LNCaP clone FGC (cell line): ENCODE results near the gene FRS2.

Experiments used
- DNase-seq: peaks from one replicate; pipeline ENCODE4 v3.0.0-alpha.2; 2011; ENCODE audit warnings: low read depth
- H3K4me3 ChIP-seq: 2 replicates; pipeline ENCODE4 v1.5.1; 2011; ENCODE audit warnings: mild to moderate bottlenecking, low read depth, low read length, control low read depth
- TF ChIP-seq, protein P1 (sequence below): IDR thresholded peaks from 2 replicates; pipeline ENCODE4 v1.5.1; 2012; ENCODE audit warnings: mild to moderate bottlenecking; ENCODE audit not compliant: control insufficient read depth, insufficient read depth; ENCODE audit errors: extremely low read depth

Gene FRS2

DNA sequence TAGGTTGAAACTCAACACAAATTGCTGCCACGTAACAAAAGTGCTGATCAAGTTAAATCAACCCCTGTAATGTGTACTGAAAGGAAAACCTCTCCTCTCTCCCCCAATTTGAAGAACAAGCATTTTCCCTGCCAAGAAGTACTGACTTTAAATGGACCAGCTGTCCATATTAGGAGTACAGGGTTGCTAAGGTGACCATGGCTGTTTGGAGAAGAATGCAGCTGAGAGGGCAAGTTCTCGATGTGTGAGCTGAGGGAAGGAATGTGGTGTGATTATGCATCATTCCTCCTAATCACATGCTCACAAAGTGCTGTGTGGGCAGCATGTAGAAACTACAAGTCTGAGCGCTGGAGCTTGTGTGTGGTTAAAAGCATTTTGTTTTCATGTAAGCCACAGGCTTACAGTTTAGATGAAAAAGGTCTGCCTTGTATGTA lies 64.2 kb downstream of the FRS2 start:
- no peak for DNase-seq
- H3K4me3 ChIP-seq = no peak overlapping the region
- TF ChIP-seq, protein P1, sequence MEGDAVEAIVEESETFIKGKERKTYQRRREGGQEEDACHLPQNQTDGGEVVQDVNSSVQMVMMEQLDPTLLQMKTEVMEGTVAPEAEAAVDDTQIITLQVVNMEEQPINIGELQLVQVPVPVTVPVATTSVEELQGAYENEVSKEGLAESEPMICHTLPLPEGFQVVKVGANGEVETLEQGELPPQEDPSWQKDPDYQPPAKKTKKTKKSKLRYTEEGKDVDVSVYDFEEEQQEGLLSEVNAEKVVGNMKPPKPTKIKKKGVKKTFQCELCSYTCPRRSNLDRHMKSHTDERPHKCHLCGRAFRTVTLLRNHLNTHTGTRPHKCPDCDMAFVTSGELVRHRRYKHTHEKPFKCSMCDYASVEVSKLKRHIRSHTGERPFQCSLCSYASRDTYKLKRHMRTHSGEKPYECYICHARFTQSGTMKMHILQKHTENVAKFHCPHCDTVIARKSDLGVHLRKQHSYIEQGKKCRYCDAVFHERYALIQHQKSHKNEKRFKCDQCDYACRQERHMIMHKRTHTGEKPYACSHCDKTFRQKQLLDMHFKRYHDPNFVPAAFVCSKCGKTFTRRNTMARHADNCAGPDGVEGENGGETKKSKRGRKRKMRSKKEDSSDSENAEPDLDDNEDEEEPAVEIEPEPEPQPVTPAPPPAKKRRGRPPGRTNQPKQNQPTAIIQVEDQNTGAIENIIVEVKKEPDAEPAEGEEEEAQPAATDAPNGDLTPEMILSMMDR = no peak

DNA sequence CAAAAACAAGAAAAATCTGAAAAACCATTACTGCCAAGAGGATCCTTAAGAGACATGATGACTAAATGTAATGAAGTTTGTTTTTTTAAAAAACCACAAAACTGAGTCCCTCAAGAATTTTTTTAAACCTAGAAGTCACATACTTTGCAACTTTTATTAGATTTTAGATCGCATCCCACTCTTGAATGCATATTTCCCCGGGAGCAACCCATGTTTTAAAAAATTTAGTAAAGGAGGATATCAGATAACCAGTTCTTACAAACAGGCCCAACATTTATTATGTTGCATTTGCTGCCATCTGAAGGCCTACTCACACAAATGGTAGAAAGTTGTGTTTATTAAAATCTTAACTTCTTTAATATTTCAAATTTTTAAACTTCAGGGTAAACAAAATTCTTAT lies 70.8 kb downstream of the FRS2 start:
- DNase-seq = no peak
- H3K4me3 ChIP-seq = no peak overlapping the region
- TF ChIP-seq, protein P1 = no peak

GRCh38 chr12:69544087-69544486 lies 73.9 kb downstream of the FRS2 start:
- no peak for DNase-seq
- TF ChIP-seq, protein P1 = no peak
- no peak overlapping the region for H3K4me3 ChIP-seq

DNA sequence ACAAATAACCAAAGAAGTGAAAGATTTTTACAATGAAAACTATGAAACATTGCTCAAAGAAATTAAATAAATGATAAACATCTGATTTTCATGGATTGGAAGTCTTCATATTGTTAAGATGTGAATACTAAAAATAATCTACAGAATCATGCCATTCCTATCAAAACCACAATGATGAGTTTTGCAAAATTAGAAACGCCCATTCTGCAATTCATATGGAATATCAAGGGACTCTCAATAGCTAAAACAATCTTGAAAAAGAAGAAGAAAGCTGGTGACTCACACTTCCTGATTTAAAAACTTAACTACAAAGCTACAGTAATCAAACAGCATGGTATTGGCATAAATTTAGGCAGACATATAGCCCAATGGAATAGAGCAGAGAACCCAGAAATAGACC lies 74.9 kb downstream of the FRS2 start:
- no peak for DNase-seq
- TF ChIP-seq, protein P1 = no peak
- H3K4me3 ChIP-seq = no peak overlapping the region

- TF ChIP-seq, protein P1 = no peak
- no peak for DNase-seq
- H3K4me3 ChIP-seq = no peak overlapping the region
Measured at GRCh38 chr12:69546693-69547438, 76.7 kb downstream of the FRS2 start.

DNA sequence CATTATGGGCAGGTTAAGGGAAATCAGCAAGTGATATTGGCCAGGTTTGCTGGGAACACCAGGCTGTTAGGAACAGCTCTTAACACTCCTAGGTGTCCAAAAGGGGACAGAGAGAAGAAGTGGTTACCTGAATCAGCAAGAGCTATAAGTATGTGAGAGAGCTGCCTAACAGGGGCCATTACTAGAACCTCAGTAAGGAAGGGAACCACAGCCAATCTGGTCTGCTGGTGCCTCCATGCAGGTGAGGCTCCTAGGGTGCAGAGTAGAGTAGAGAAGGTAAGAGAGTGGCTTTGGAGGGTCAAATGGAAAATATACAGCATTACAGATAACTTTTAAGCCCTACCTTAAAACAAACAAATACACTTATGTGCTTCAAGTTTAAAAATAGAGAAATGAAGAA lies 78.5 kb downstream of the FRS2 start:
- TF ChIP-seq, protein P1 = no peak
- no peak for DNase-seq
- H3K4me3 ChIP-seq = no peak overlapping the region

GRCh38 chr12:69550569-69551350 lies 80.6 kb downstream of the FRS2 start:
- no peak for DNase-seq
- TF ChIP-seq, protein P1 = no peak
- H3K4me3 ChIP-seq = no peak overlapping the region
